ENCODE measurements around the gene DCTN1.
A peak's percentile ranks its signal among the peaks of the same experiment; 100 is the strongest.

Gene DCTN1

GRCh38 chr2:74383254-74383653 lies 3.1 kb upstream of the DCTN1 start:
- no peak overlapping the region for H3K4me3 ChIP-seq (ENCODE audit: low read depth, low read length)
- no peak for TF ChIP-seq POLR2A (IDR thresholded peaks at IDR 0.05; ENCODE audit: extremely low read depth, insufficient read length)
- TF ChIP-seq MYC (IDR thresholded peaks at IDR 0.05; ENCODE audit: low read depth, low read length) = no peak
- TF ChIP-seq MAX (IDR thresholded peaks at IDR 0.05; ENCODE audit: low read depth, low read length) = no peak
- no peak for TF ChIP-seq CTCF (IDR thresholded peaks at IDR 0.05; ENCODE audit: low read depth, low read length)
- no peak for DNase-seq (ENCODE audit: low read depth)

GRCh38 chr2:74381751-74382150 lies 1.6 kb upstream of the DCTN1 start:
- TF ChIP-seq POLR2A (IDR thresholded peaks at IDR 0.05; ENCODE audit: extremely low read depth, insufficient read length) (no peak), MAX (IDR thresholded peaks at IDR 0.05; ENCODE audit: low read depth, low read length) (no peak), CTCF (IDR thresholded peaks at IDR 0.05; ENCODE audit: low read depth, low read length) (no peak), MYC (IDR thresholded peaks at IDR 0.05; ENCODE audit: low read depth, low read length) (no peak)
- DNase-seq (ENCODE audit: low read depth) = no peak
- H3K4me3 ChIP-seq (ENCODE audit: low read depth, low read length) = no peak overlapping the region

GRCh38 chr2:74378007-74378406 lies 2.1 kb downstream of the DCTN1 start:
- H3K4me3 ChIP-seq (ENCODE audit: low read depth, low read length) = no peak overlapping the region
- DNase-seq (ENCODE audit: low read depth) = no peak
- TF ChIP-seq MAX (IDR thresholded peaks at IDR 0.05; ENCODE audit: low read depth, low read length) (no peak), POLR2A (IDR thresholded peaks at IDR 0.05; ENCODE audit: extremely low read depth, insufficient read length) (no peak), CTCF (IDR thresholded peaks at IDR 0.05; ENCODE audit: low read depth, low read length) (no peak), MYC (IDR thresholded peaks at IDR 0.05; ENCODE audit: low read depth, low read length) (no peak)

GRCh38 chr2:74375838-74376237 lies 4.3 kb downstream of the DCTN1 start:
- TF ChIP-seq MAX (IDR thresholded peaks at IDR 0.05; ENCODE audit: low read depth, low read length) (no peak), CTCF (IDR thresholded peaks at IDR 0.05; ENCODE audit: low read depth, low read length) (no peak), MYC (IDR thresholded peaks at IDR 0.05; ENCODE audit: low read depth, low read length) (no peak), POLR2A (IDR thresholded peaks at IDR 0.05; ENCODE audit: extremely low read depth, insufficient read length) (no peak)
- H3K4me3 ChIP-seq (ENCODE audit: low read depth, low read length) = no peak overlapping the region
- DNase-seq (ENCODE audit: low read depth) = peak; percentile 54

- TF ChIP-seq MYC (IDR thresholded peaks at IDR 0.05; ENCODE audit: low read depth, low read length) (no peak), CTCF (IDR thresholded peaks at IDR 0.05; ENCODE audit: low read depth, low read length) (no peak), POLR2A (IDR thresholded peaks at IDR 0.05; ENCODE audit: extremely low read depth, insufficient read length) (no peak), MAX (IDR thresholded peaks at IDR 0.05; ENCODE audit: low read depth, low read length) (no peak)
- DNase-seq (ENCODE audit: low read depth) = no peak
- no peak overlapping the region for H3K4me3 ChIP-seq (ENCODE audit: low read depth, low read length)
Measured at GRCh38 chr2:74374509-74375205, 5.5 kb downstream of the DCTN1 start.
